ENCODE measurements around the gene BAG2. TPM values are rescaled to one million over a fixed set of nuclear protein-coding genes. Genes with fewer than 3 reads are reported as not detected.

Gene BAG2
- total RNA-seq, 1 experiment from 2014 or later = 14.0 TPM

- in situ Hi-C loops (cut with HindIII; ENCODE audit: low pct_unique_long_range_greater_than_20kb, low sequenced_read_pairs) (no loop called here), intact Hi-C loops (cut with micrococcal nuclease; ENCODE audit: unreplicated experiment) (no loop called here)
- Histone ChIP-seq H3K36me3 (ENCODE audit: control insufficient read depth, insufficient read depth, low read length) (peaks cover 16% of the 10 kb centered on the region), H3K4me3 (ENCODE audit: low read depth in 2 of 2, low read length in 2 of 2) (no peak overlapping the region), H3K27ac (ENCODE audit: low read length) (no peak overlapping the region), H3K27me3 (ENCODE audit: control insufficient read depth, insufficient read depth, low read length) (no peaks in the 10 kb centered on the region), H3K4me1 (ENCODE audit: control insufficient read depth, insufficient read depth, low read length) (no peaks in the 10 kb centered on the region), H3K9me3 (ENCODE audit: control insufficient read depth, insufficient read depth, low read depth, low read length) (no peaks in the 10 kb centered on the region)
- DNase-seq (ENCODE audit: low read depth, low spot score) = no peak
- no TSS peak for BruUV-seq (replicated peaks)
- no peak for TF ChIP-seq POLR2AphosphoS5 (IDR thresholded peaks at IDR 0.05; ENCODE audit: low read depth, low read length)
- POLR2A ChIA-PET = interaction anchor here (0.6 kb wide), 1 partner anchor 63 kb away, joined by 15 read pairs; no protein-coding TSS in a partner anchor
- CTCF ChIA-PET = interaction anchor here (0.6 kb wide), 1 partner anchor 9 kb away, joined by 6 read pairs; no protein-coding TSS in a partner anchor
- ATAC-seq = no peak
These were observed 13.5 kb upstream of the BAG2 start for GRCh38 chr6:57158658-57159057.

GRCh38 chr6:57159127-57159526 lies 13.0 kb upstream of the BAG2 start:
- in situ Hi-C loops (cut with HindIII; ENCODE audit: low pct_unique_long_range_greater_than_20kb, low sequenced_read_pairs) = no loop called here
- intact Hi-C loops (cut with micrococcal nuclease; ENCODE audit: unreplicated experiment) = no loop called here
- Histone ChIP-seq H3K4me3 (ENCODE audit: low read depth in 2 of 2, low read length in 2 of 2) (no peak overlapping the region), H3K27ac (ENCODE audit: low read length) (no peak overlapping the region), H3K27me3 (ENCODE audit: control insufficient read depth, insufficient read depth, low read length) (no peaks in the 10 kb centered on the region), H3K9me3 (ENCODE audit: control insufficient read depth, insufficient read depth, low read depth, low read length) (peaks cover 4% of the 10 kb centered on the region; the same call in 1 of the 2 replicates), H3K36me3 (ENCODE audit: control insufficient read depth, insufficient read depth, low read length) (peaks cover 13% of the 10 kb centered on the region; the same call in 1 of the 2 replicates), H3K4me1 (ENCODE audit: control insufficient read depth, insufficient read depth, low read length) (no peaks in the 10 kb centered on the region)
- CTCF ChIA-PET = interaction anchor here (0.6 kb wide), 1 partner anchor 9 kb away, joined by 6 read pairs; no protein-coding TSS in a partner anchor
- no peak for TF ChIP-seq SIN3A (IDR thresholded peaks at IDR 0.05; ENCODE audit: borderline replicate concordance, insufficient read depth, low read depth, low read length)
- no peak for TF ChIP-seq REST (IDR thresholded peaks at IDR 0.05; ENCODE audit: insufficient read depth in 1 of 2, low read depth in 2 of 2, low read length in 1 of 2)
- TF ChIP-seq TCF7L2 (IDR thresholded peaks at IDR 0.05; ENCODE audit: low read depth, low read length) = no peak
- no peak for TF ChIP-seq CTCF (IDR thresholded peaks at IDR 0.05)
- POLR2A ChIA-PET = no interaction called here
- BruUV-seq (replicated peaks) = no TSS peak
- DNase-seq (ENCODE audit: low read depth, low spot score) = no peak
- ATAC-seq = no peak

GRCh38 chr6:57162028-57162427 lies 10.1 kb upstream of the BAG2 start:
- Histone ChIP-seq H3K4me3 (ENCODE audit: low read depth in 2 of 2, low read length in 2 of 2) (no peak overlapping the region), H3K27ac (ENCODE audit: low read length) (no peak overlapping the region), H3K9me3 (ENCODE audit: control insufficient read depth, insufficient read depth, low read depth, low read length) (peaks cover 19% of the 10 kb centered on the region), H3K4me1 (ENCODE audit: control insufficient read depth, insufficient read depth, low read length) (no peaks in the 10 kb centered on the region), H3K36me3 (ENCODE audit: control insufficient read depth, insufficient read depth, low read length) (peaks cover 2% of the 10 kb centered on the region; the same call in 1 of the 2 replicates), H3K27me3 (ENCODE audit: control insufficient read depth, insufficient read depth, low read length) (no peaks in the 10 kb centered on the region)
- ATAC-seq (no peak), DNase-seq (ENCODE audit: low read depth, low spot score) (no peak)
- BruUV-seq (replicated peaks) = no TSS peak
- POLR2A ChIA-PET = interaction anchor here (0.6 kb wide), 1 partner anchor 34 kb away, joined by 5 read pairs; no protein-coding TSS in a partner anchor
- CTCF ChIA-PET = no interaction called here
- TF ChIP-seq POLR2AphosphoS5 (IDR thresholded peaks at IDR 0.05; ENCODE audit: low read depth, low read length) (no peak), TCF7L2 (IDR thresholded peaks at IDR 0.05; ENCODE audit: low read depth, low read length) (no peak), REST (IDR thresholded peaks at IDR 0.05; ENCODE audit: insufficient read depth in 1 of 2, low read depth in 2 of 2, low read length in 1 of 2) (no peak), CTCF (IDR thresholded peaks at IDR 0.05) (no peak), SIN3A (IDR thresholded peaks at IDR 0.05; ENCODE audit: borderline replicate concordance, insufficient read depth, low read depth, low read length) (no peak)
- intact Hi-C loops (cut with micrococcal nuclease; ENCODE audit: unreplicated experiment) (no loop called here), in situ Hi-C loops (cut with HindIII; ENCODE audit: low pct_unique_long_range_greater_than_20kb, low sequenced_read_pairs) (no loop called here)
